ENCODE measurements around the gene MFF.
A peak's percentile ranks its signal among the peaks of the same experiment; 100 is the strongest.

The MFF gene

GRCh38 chr2:227324995-227325838, at the start of gene MFF:
MFF (plus strand) TSS chr2:227325251; CDS start chr2:227330666, 5,415 bp downstream.
- DNase-seq = peak; percentile 78 to 91

GRCh38 chr2:227280895-227281294, 44.2 kb upstream of the MFF start:
- DNase-seq = no peak

- DNase-seq = no peak
Observed at GRCh38 chr2:227285741-227286236, 39.3 kb upstream of the MFF start.

GRCh38 chr2:227287771-227288170, 37.3 kb upstream of the MFF start:
- no peak for DNase-seq

GRCh38 chr2:227292314-227292713, 32.7 kb upstream of the MFF start:
- no peak for DNase-seq

GRCh38 chr2:227293531-227293930, 31.5 kb upstream of the MFF start:
- DNase-seq = no peak

GRCh38 chr2:227295806-227296205, 29.2 kb upstream of the MFF start:
- DNase-seq = no peak

- no peak for DNase-seq
Observed at GRCh38 chr2:227296671-227297405, 28.2 kb upstream of the MFF start.

- DNase-seq = peak in 1 of 2 experiments; percentile 24
Observed at GRCh38 chr2:227301523-227301922, 23.5 kb upstream of the MFF start.

GRCh38 chr2:227308784-227309183, 16.3 kb upstream of the MFF start:
- DNase-seq = no peak

- no peak for DNase-seq
Observed at GRCh38 chr2:227310756-227311110, 14.3 kb upstream of the MFF start.

GRCh38 chr2:227311861-227312506, 13.1 kb upstream of the MFF start:
- DNase-seq = no peak

- no peak for DNase-seq
Observed at GRCh38 chr2:227312579-227312978, 12.5 kb upstream of the MFF start.

- DNase-seq = no peak
Observed at GRCh38 chr2:227313310-227313709, 11.7 kb upstream of the MFF start.

- no peak for DNase-seq
Observed at GRCh38 chr2:227317834-227318233, 7.2 kb upstream of the MFF start.

GRCh38 chr2:227320305-227321094, 4.6 kb upstream of the MFF start:
- no peak for DNase-seq

- DNase-seq = no peak
Observed at GRCh38 chr2:227322530-227323205, 2.4 kb upstream of the MFF start.

- DNase-seq = no peak
Observed at GRCh38 chr2:227323818-227324217, 1.2 kb upstream of the MFF start.

GRCh38 chr2:227324642-227324994, 433 bp upstream of the MFF start:
- DNase-seq = peak; percentile 55 to 68

- DNase-seq = peak in 1 of 2 experiments; percentile 52
Observed at GRCh38 chr2:227325839-227326195, 766 bp downstream of the MFF start.

- no peak for DNase-seq
Observed at GRCh38 chr2:227326783-227327182, 1.7 kb downstream of the MFF start.

- no peak for DNase-seq
Observed at GRCh38 chr2:227335713-227336112, 10.7 kb downstream of the MFF start.
